Measurements from ENCODE around the gene ACBD4. TPM values are rescaled to one million over a fixed set of nuclear protein-coding genes. Genes with fewer than 3 reads are reported as not detected.

The ACBD4 gene
- total RNA-seq, 3 donors from 2014 or later = 4.5 to 5.7 (median 4.7) TPM

DNA sequence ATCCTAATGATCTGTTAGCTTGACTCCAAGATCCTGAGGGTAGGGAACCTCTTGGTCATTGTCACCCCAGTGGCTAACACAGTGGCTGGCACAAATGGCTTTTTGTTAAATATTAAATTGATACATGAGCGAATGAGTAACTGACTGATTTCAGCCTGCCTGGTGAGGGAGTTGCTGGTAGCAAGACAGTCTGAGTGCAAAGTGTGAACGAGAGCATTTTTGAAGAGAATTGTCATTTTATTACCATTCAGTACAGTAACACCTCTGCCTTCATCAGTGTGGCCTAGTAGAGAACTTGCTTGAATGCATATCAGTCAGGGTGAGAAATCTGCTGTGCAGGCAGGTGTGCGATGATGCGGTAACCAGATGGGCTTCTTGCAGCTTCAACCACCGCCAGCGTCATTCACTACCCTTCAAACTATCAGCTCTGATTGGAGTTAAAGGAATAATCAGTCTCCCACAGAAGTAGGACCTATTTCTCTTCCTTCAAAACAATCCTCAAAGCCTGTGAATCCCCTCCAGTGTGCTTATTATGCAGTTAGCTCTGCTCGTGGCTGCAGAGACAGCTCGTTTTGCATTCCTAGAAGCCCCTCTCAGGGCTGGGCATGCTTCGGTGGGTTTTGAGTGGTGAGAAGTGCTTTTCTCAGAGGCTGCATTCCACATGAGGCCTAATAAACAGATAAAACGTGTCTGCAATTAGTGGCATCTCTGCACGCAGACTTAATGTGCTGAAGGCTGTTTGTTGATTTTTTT is 55.2 kb downstream of the ACBD4 start:
- DNase-seq (no peak), ATAC-seq (no peak)
- Mint-ChIP-seq H3K27me3 (ENCODE audit: low read depth) (no peaks in the 10 kb centered on the region), H3K4me1 (ENCODE audit: low read depth) (no peaks in the 10 kb centered on the region), H3K9me3 (no peaks in the 10 kb centered on the region), H3K36me3 (ENCODE audit: insufficient read depth) (no peaks in the 10 kb centered on the region), H3K4me3 (no peak overlapping the region)

Other genes with a start within 250 kb of the ACBD4 start
- gene EFTUD2, start 236.2 kb upstream of the ACBD4 start, total RNA-seq = 100 to 1,000 TPM; 257 to 303 (median 269) TPM
- gene GFAP, start 220.2 kb upstream of the ACBD4 start, total RNA-seq = not detected
- 1 to 10 TPM; 2.4 to 4.8 (median 3.7) TPM for gene KIF18B, start 187.9 kb upstream of the ACBD4 start, total RNA-seq
- not detected for gene C1QL1, start 167.4 kb upstream of the ACBD4 start, total RNA-seq
- gene DCAKD, start 84.1 kb upstream of the ACBD4 start, total RNA-seq = 10 to 100 TPM; 17.3 to 21.1 (median 19.1) TPM
- 100 to 1,000 TPM; 228 to 255 (median 241) TPM for gene NMT1, start 74.4 kb upstream of the ACBD4 start, total RNA-seq
- gene PLCD3, start 3.2 kb upstream of the ACBD4 start, total RNA-seq = 1 to 10 TPM; 3.5 to 5.5 (median 3.5) TPM
- gene HEXIM1, start 12.8 kb downstream of the ACBD4 start, total RNA-seq = 10 to 100 TPM; 49.6 to 60.8 (median 51.3) TPM
- 1 to 10 TPM; 5.3 to 7.6 (median 6.2) TPM for gene HEXIM2, start 26.2 kb downstream of the ACBD4 start, total RNA-seq
- gene FMNL1, start 86.2 kb downstream of the ACBD4 start, total RNA-seq = 100 to 1,000 TPM; 141 to 190 (median 158) TPM
- gene SPATA32, start 126.4 kb downstream of the ACBD4 start, total RNA-seq = under 1 TPM; 0.25 to 0.63 (median 0.27) TPM
- 10 to 100 TPM; 76.3 to 88.2 (median 85.8) TPM for gene MAP3K14, start 181.3 kb downstream of the ACBD4 start, total RNA-seq

Data from activated T-cell treated with anti-CD3 and anti-CD28 coated beads, Interleukin-2, amount 50 U/mL, for 4 hours (primary cell).